GM19025 (cell line): Measurements from ENCODE around the gene CDK5R1.

Experiments used
- ATAC-seq: cut with Tn5 transposase; IDR thresholded peaks from one replicate; pipeline ENCODE4 v1.9.1; 2021; ENCODE audit warnings: mild to moderate bottlenecking, low read depth, moderate library complexity; ENCODE audit not compliant: unreplicated experiment

CDK5R1 gene

GRCh38 chr17:32536736-32537643 lies 50.2 kb downstream of the CDK5R1 start:
- ATAC-seq: no peak
